Body of pancreas (tissue), 4 donors: Measurements from ENCODE around the gene CNPY1. TPM values are rescaled to one million over a fixed set of nuclear protein-coding genes. Genes with fewer than 3 reads are reported as not detected.

Experiments used
- ATAC-seq: fragments of 150-250 bp; one replicate; pipeline ENCODE4 v1.9.1; 2016
- DNase-seq, 4 donors: peaks; one replicate each; pipeline ENCODE4 v3.0.0-alpha.2; 2019
- H3K27ac ChIP-seq, 4 donors: fragments of 200-600 bp; sonication (generic); 1 replicate in 3 of 4; 2 replicates in 1 of 4; pipeline versions ENCODE4 v1.5.1 to v1.6.1; 2016 to 2019; ENCODE audit warnings: mild to moderate bottlenecking in 1 of 4, mixed read lengths in 1 of 4, moderate library complexity in 1 of 4
- H3K27me3 ChIP-seq, 2 donors: fragments of 200-600 bp; sonication (generic); one replicate each; pipeline ENCODE4 v1.6.0; 2016; ENCODE audit warnings: mild to moderate bottlenecking in 1 of 2
- H3K36me3 ChIP-seq, 2 donors: fragments of 200-600 bp; sonication (generic); replicated peaks in 1 of 2; 2 replicates each; pipeline ENCODE4 v1.5.1; 2016; ENCODE audit warnings: low read depth in 2 of 2; ENCODE audit not compliant: insufficient read depth in 1 of 2
- H3K4me1 ChIP-seq: fragments of 200-600 bp; sonication (generic); one replicate; pipeline ENCODE4 v1.6.0; 2016
- H3K4me3 ChIP-seq, 2 donors: fragments of 200-600 bp; sonication (generic); 1 replicate in 1 of 2; 2 replicates in 1 of 2; pipeline ENCODE4 v1.5.1; 2016 to 2019
- H3K9me3 ChIP-seq, 3 donors: fragments of 200-600 bp; sonication (generic); 1 replicate in 2 of 3; 2 replicates in 1 of 3; pipeline ENCODE4 v1.5.1; 2016
- POLR2A ChIP-seq, 3 donors: fragments of 450-650 bp; IDR thresholded peaks; one replicate each; pipeline ENCODE4 v1.6.1; 2016; ENCODE audit warnings: antibody characterized with exemption in 3 of 3, mild to moderate bottlenecking in 2 of 3
- WGBS, 2 donors: methylation state at CpG; one replicate each; pipeline ENCODE4 v1.1.5; 2017; 5-methylcytosine and 5-hydroxymethylcytosine counted together
- intact Hi-C: fragments of 100-400 bp; cut with DNase I; formaldehyde crosslinking; loops from one replicate; pipeline ENCODE4 v1.15.1; 2023
- total RNA-seq, 2 donors: library from RNA; depleted of rRNA; stranded (reverse); fragments of >200 nt; gene quantifications; one replicate each; pipeline ENCODE4 v1.1.0, GENCODE V29; 2016
- TF ChIP-seq, protein P1 (sequence below), 7 experiments: fragments of 450-650 bp in 4 of 7; fragments of 200-600 bp in 3 of 7; sonication (generic) in 3 of 7; IDR thresholded peaks; one replicate each; pipeline ENCODE4 v1.5.1; 2016 to 2019; ENCODE audit warnings: antibody characterized with exemption in 7 of 7

The CNPY1 gene
- total RNA-seq, 2 donors from 2014 or later, result not detected

DNA sequence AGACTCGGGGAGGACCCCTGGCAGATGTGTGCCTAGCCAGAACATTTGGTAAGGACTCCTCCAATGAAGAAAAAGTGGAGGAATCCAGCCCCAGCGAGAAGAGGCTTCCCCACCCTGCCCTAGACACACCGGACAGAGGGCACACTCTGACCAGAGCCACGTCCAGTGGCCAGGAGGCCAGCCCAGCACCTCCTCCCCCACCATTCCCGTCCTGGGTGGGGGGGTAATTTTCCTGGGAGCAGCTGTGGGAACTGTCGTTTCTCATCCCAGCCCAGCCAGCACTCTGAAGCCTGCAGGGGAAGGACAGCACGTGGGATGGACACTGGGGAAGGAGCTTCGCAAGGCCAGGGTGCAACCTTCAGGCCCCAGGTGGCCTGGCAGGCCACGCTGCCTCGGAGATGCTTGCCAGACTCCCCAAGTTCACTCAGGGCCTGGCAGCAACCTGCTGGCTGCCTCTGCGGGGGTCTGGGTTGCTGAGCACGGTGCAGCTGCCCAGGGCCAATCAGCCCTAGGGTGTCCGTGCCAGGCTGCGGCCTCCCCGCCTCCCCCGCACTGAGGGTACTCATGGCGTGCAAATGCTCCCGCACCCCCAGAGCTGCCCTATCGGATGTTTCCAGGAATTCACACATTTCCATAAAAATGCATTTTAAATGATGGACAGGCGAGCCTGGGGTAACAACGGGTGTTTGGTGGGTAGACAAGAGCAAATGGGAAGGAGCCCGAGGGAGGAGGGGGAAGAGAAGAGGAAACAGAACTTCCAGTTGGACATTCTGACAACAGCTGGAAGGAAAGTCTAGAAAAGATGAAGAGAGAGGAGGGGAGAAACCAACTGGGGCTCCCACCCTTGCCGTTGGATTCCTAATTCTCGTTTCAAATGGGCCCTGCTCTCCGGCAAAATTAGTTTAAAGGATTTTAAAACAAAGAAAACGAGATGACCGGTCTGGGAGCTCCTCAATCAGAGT is 90.3 kb downstream of the CNPY1 start:
- Histone ChIP-seq H3K27me3 (peaks cover 4 to 85% of the 10 kb centered on the region in 2 donors), H3K4me1 (peaks cover 45% of the 10 kb centered on the region), H3K9me3 (no peaks in the 10 kb centered on the region), H3K27ac (no peak overlapping the region), H3K4me3 (no peak overlapping the region), H3K36me3 (no peaks in the 10 kb centered on the region)
- DNase-seq (no peak), ATAC-seq (no peak)
- WGBS, 2 donors, result 18 to 24% methylated on average over 24 to 27 of the region's 27 CpGs
- intact Hi-C loops, result no loop called here
- TF ChIP-seq, protein P1, sequence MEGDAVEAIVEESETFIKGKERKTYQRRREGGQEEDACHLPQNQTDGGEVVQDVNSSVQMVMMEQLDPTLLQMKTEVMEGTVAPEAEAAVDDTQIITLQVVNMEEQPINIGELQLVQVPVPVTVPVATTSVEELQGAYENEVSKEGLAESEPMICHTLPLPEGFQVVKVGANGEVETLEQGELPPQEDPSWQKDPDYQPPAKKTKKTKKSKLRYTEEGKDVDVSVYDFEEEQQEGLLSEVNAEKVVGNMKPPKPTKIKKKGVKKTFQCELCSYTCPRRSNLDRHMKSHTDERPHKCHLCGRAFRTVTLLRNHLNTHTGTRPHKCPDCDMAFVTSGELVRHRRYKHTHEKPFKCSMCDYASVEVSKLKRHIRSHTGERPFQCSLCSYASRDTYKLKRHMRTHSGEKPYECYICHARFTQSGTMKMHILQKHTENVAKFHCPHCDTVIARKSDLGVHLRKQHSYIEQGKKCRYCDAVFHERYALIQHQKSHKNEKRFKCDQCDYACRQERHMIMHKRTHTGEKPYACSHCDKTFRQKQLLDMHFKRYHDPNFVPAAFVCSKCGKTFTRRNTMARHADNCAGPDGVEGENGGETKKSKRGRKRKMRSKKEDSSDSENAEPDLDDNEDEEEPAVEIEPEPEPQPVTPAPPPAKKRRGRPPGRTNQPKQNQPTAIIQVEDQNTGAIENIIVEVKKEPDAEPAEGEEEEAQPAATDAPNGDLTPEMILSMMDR (IDR thresholded peaks at IDR 0.05), result no peak
- no peak for TF ChIP-seq POLR2A (IDR thresholded peaks at IDR 0.05)

DNA sequence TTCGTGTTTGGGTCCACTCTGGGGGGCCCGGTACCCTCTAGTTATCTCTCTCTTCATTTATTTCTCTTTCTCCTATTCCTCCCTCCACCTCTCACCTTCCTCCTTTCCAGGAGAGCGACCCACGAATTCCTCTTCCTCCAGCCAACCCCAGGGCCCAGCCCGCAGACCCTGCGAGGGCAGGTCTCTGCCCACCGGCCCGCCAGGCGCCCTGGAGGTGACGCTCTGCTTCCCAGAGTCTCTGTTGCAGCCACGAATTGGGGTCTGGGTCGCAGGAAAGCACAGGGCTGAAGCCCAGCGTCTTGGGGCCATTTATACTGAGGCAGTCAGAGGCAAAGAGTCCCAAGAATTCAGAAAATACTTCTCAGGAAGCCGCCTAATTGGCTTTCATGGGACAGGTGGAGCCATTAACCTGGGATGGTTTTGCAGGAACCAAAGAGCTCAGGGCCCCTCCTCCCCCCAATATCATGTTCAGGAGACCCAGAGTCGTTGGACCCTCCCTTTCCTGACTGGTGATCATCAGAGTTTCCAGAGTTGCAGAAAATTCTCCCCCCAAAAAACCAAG is 91.1 kb downstream of the CNPY1 start:
- WGBS, 2 donors, result 9% methylated on average over 14 of the region's 15 CpGs
- Histone ChIP-seq H3K4me1 (peaks cover 45% of the 10 kb centered on the region), H3K27me3 (peaks cover 4 to 84% of the 10 kb centered on the region in 2 donors)

DNA sequence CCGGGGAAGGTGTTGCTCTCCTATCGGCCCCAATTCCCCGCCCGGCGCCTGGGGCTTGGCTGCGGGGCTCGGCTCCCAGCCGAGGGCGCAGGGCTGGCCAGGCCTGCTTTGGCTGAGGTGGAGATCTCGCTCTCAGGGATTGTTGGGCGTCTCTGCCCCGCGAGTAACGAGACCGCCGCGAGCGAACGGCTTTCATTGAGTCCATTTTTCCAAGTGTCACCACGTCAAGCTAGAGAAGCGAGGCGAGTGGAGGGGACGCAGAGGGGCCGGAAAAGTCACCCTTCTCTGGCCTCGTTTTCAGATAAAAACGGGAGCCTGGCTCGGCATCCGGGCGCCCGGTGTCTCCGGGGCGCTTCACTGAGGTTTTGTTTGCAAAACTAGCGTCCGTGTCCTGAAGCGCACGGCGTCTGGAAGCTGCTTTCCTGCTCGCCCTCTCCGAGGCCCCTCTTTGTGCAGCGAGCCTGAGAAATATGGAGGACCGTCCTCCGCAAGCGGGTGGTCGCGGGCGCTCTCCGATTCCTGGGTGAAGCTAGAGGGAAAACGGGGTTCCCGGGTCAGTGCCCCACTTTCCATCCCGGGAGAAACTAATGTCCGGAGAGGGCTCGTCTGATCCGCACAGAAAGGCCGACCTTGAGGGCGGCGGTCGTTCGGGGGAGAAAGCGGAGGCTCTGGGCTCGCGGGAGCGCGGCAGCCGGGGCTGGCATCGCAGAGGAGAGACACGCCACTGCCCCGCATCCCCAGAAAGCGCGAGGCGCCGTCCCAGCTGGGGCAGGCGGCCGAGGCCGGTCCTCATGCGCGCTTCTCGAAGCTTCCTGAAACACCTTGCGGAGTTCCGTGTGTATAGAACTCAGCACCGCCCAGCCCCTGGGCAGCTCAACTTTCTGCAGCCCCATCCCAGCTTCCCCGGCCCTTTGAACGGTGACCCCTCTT is 91.9 kb downstream of the CNPY1 start:
- TF ChIP-seq, protein P1 (IDR thresholded peaks at IDR 0.05), result no peak
- TF ChIP-seq POLR2A (IDR thresholded peaks at IDR 0.05), result no peak
- Histone ChIP-seq H3K27ac (no peak overlapping the region), H3K27me3 (peaks cover 4 to 84% of the 10 kb centered on the region in 2 donors), H3K36me3 (no peaks in the 10 kb centered on the region), H3K9me3 (no peaks in the 10 kb centered on the region), H3K4me3 (no peak overlapping the region), H3K4me1 (peaks cover 52% of the 10 kb centered on the region)
- intact Hi-C loops, result no loop called here
- 3 to 12% methylated on average over 11 to 81 of the region's 82 CpGs for WGBS, 2 donors
- no peak for ATAC-seq
- DNase-seq, result no peak

More for the DNA sequence above, 91.1 kb downstream of the CNPY1 start:
- Histone ChIP-seq H3K36me3 (no peaks in the 10 kb centered on the region), H3K4me3 (no peak overlapping the region), H3K9me3 (no peaks in the 10 kb centered on the region), H3K27ac (no peak overlapping the region)
- ATAC-seq (no peak), DNase-seq (no peak)
- intact Hi-C loops, result no loop called here
- no peak for TF ChIP-seq POLR2A (IDR thresholded peaks at IDR 0.05)
- TF ChIP-seq, protein P1 (IDR thresholded peaks at IDR 0.05), result no peak

DNA sequence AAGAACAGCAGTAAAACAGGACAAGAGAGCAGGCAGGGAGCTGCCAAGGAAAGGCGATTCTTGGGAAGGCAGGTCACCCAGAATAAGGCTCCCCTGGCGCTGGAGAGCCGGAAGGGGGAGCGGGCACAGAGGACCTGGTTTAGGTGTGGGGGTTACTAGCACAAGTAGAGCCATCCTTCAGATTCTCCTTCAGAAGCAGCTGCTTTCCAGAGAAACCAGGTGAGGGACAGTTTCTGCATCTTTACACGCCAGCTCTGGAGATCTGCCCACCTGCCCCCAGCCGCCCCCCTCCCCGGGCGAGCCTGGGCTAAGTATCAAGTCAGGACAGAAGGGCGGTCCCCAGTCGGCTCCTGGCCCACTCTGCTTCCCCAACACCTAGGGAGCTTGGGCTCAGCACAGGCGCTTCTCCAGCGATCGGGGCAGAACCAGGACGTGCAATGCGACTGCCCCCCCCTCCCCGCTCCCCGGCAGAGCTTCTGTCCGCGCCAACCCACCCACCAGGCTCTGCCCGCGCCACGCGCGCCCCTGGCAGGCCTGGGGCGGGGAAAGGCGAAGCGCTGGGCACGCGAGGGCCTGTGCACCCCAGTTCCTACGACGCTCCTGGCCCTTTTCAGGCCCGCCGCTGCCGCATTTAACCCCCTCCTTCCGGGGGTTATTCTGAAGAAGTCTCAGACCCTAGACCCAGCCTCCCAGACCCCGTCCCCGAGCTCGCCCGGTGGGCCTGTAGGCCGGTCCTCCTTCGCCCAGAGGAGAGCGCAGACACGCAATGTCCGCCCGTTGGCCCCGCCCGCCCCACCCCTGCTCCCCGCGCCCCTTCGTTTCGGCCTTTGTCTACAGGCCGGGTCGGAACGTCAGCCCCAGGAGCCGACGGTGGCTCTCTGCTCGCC is 92.8 kb downstream of the CNPY1 start:
- peaks cover 53% of the 10 kb centered on the region for H3K4me1 ChIP-seq
- TF ChIP-seq POLR2A (IDR thresholded peaks at IDR 0.05), result no peak
- TF ChIP-seq, protein P1 (IDR thresholded peaks at IDR 0.05), result no peak
- peaks cover 4 to 82% of the 10 kb centered on the region in 2 donors for H3K27me3 ChIP-seq
- no peak overlapping the region for H3K4me3 ChIP-seq
- no peaks in the 10 kb centered on the region for H3K36me3 ChIP-seq
- no peak overlapping the region for H3K27ac ChIP-seq
- WGBS, 2 donors, result 4 to 7% methylated on average over 24 to 45 of the region's 57 CpGs
- DNase-seq, result no peak
- no peak for ATAC-seq
- intact Hi-C loops, result no loop called here
- no peaks in the 10 kb centered on the region for H3K9me3 ChIP-seq
